Measurements from ENCODE around the gene PRADC1. TPM values are rescaled to one million over a fixed set of nuclear protein-coding genes. Genes with fewer than 3 reads are reported as not detected.

The PRADC1 gene
- total and polyA plus RNA-seq, 9 of the 15 experiments (the other 6 are each of a cell fraction or from before 2014, with no cell fraction given): 7.3 to 47.4 (median 34.2) TPM

GRCh38 chr2:73233932-73234832 is 1.1 kb upstream of the PRADC1 start, which contains the start of gene CCT7 (continued):
- TF ChIP-seq BCLAF1 (IDR thresholded peaks at IDR 0.05; ENCODE audit: borderline replicate concordance in 1 of 2, control insufficient read depth in 1 of 2, low read depth in 2 of 2, low read length in 1 of 2) (peak in 1 of 2 experiments; percentile 95; a peak in 2 of 4 replicates), ZNF253 (CRISPR knock-in tag; conservative IDR thresholded peaks at IDR 0.05) (no peak), KDM2B (CRISPR knock-in tag; IDR thresholded peaks at IDR 0.05) (no peak), BACH1 (tag; IDR thresholded peaks at IDR 0.05) (no peak), CC2D1A (IDR thresholded peaks at IDR 0.05) (no peak), MCM7 (IDR thresholded peaks at IDR 0.05) (no peak), NELFE (IDR thresholded peaks at IDR 0.05; ENCODE audit: insufficient read depth, insufficient read length) (peak; percentile 64), MCM2 (IDR thresholded peaks at IDR 0.05; ENCODE audit: low read depth) (no peak), GTF2E2 (tag; IDR thresholded peaks at IDR 0.05) (peak; percentile 84; the same call in 1 of the 2 replicates), KLF10 (CRISPR knock-in tag; IDR thresholded peaks at IDR 0.05) (no peak), MITF (IDR thresholded peaks at IDR 0.05) (no peak), USF2 (CRISPR knock-in tag; IDR thresholded peaks at IDR 0.05) (no peak), SOX6 (IDR thresholded peaks at IDR 0.05) (peak; percentile 30; the same call in 1 of the 2 replicates), HMG20A (CRISPR knock-in tag; conservative IDR thresholded peaks at IDR 0.05) (no peak), SMAD3 (CRISPR knock-in tag; conservative IDR thresholded peaks at IDR 0.05) (no peak), BHLHE40 (IDR thresholded peaks at IDR 0.05; ENCODE audit: low read length) (no peak), ZNF121 (CRISPR knock-in tag; conservative IDR thresholded peaks at IDR 0.05) (no peak), TAF9B (IDR thresholded peaks at IDR 0.05; ENCODE audit: partially characterized antibody) (peak; percentile 98), NFE2 (IDR thresholded peaks at IDR 0.05; ENCODE audit: low read depth) (no peak)
- TF ChIP-seq, protein P1, sequence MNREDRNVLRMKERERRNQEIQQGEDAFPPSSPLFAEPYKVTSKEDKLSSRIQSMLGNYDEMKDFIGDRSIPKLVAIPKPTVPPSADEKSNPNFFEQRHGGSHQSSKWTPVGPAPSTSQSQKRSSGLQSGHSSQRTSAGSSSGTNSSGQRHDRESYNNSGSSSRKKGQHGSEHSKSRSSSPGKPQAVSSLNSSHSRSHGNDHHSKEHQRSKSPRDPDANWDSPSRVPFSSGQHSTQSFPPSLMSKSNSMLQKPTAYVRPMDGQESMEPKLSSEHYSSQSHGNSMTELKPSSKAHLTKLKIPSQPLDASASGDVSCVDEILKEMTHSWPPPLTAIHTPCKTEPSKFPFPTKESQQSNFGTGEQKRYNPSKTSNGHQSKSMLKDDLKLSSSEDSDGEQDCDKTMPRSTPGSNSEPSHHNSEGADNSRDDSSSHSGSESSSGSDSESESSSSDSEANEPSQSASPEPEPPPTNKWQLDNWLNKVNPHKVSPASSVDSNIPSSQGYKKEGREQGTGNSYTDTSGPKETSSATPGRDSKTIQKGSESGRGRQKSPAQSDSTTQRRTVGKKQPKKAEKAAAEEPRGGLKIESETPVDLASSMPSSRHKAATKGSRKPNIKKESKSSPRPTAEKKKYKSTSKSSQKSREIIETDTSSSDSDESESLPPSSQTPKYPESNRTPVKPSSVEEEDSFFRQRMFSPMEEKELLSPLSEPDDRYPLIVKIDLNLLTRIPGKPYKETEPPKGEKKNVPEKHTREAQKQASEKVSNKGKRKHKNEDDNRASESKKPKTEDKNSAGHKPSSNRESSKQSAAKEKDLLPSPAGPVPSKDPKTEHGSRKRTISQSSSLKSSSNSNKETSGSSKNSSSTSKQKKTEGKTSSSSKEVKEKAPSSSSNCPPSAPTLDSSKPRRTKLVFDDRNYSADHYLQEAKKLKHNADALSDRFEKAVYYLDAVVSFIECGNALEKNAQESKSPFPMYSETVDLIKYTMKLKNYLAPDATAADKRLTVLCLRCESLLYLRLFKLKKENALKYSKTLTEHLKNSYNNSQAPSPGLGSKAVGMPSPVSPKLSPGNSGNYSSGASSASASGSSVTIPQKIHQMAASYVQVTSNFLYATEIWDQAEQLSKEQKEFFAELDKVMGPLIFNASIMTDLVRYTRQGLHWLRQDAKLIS (CRISPR knock-in tag; IDR thresholded peaks at IDR 0.05): no peak

Data from K562 (cell line).